Left hindlimb (tissue), 1 donor: ENCODE measurements around the gene EXD3.
"Not testable (repeated sequence)": the region's sequence is repeated elsewhere in the genome, so short reads cannot be mapped to it uniquely, and the experiment has no call there.

Source experiments
- DNase-seq: peaks from one replicate; pipeline ENCODE4 v3.0.0-alpha.2; 2018

The EXD3 gene

DNA sequence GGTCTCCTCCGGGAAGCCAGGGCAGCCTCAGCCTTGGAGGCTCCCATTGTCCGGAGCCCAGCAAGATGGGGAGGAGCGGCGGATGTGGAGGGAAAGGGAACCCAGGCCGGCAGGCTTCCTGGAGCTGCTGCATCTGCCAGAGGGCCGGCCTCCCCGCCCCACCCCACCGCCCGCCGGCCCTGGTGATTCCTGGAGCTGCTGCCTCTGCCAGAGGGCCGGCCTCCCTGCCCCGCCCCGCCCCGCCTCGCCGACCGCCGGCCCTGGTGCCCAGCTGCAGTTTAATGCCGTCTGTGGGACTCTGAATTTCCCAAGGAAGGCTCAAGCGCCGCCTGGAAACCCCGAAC lies 31.6 kb downstream of the EXD3 start:
- DNase-seq: no peak

DNA sequence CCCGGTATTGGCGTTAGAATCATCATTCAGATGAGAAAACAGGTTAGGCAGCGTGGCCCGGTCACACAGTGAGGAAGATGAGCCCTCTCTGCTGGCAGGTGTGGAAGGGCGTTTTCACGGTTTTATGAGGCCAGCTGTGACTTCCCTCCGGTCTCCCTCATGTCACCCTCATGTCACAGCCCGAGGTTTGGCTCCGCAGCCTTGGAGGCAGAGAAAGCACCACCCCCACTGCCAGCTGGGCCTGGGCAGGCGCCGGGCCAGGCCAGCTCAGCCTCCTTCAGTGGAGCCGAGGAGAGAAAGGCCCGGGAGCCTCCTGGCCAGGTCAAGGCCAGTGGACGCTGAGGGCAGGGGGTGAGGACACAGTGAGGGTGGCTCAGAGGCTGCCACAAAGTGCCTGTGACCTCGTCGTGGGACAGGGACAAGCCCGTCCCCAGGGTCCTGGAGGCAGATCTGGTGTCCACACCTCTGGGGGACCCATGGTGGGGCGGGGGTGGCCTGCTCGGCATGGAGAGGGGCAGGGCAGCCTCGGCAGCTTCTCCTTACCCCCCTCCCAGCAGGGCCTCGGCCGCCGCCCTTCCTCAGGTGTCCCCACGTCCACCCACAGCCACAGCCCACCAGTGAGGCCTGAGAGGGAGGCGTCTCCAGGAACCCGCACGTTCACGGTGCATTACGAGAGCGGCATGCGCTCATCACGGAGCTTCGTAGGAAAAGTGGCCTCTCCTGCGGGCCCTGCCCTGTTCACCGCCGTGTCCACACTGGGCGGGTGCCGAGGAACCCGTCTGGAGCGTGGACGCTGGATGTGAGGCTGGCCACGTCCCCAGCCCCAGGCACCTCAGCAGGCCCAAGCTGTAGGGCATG lies 32.2 kb downstream of the EXD3 start:
- DNase-seq: no peak

DNA sequence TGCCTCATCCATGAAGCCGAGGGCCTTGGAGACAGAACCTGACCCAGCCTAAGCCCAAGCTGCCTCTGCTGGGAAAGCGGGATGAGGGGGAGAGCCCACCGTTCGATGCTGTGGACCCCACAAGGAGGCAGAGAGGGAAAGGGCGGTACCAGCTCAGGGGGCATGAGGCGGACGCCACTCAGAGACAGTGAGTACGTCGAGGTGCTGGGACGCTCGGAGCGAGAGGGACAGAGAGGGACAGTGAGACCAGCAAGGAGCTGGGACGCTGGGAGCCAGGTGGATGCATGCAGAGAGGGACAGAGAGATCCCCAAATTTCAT lies 33.6 kb downstream of the EXD3 start:
- no peak for DNase-seq

DNA sequence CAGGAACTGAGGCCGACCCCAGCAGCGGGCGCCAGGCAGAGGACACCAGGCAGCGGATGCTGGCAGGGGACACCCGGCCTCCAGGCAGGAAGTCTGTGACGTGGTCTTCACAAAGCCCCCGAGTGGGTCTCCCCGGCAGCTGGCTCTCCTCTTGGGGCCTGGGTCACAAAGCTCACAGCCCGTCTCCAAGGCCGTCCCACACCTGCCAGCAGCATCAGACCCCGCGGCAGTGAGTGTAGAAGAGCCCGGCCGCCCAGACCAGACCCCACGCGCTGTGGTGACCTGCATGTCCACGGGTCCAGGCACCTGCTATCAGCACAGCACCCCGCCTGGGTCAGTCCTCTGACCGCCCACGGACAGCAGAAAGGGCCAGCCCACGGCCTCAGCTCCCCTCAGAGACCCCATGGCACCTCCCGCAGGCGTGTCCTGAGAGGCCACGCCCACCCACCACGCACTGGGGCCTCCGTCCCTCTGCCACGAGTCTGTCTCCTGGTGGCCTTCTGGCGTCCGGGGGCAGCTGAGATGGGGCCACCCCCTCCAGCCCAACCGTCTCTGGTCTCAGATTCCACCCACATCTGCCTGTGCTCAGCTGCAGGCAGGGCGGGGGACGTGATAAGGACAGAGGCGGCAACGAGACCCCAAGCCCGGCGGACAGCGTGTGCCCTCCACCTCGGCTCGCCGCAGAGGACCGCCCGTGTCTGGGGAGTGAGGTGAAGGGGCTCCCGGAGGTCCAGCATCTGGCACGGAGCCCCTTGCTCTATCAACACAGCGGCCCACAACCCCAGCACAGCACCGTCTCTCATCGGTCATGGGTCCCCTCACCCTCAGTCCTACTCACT lies 34.2 kb downstream of the EXD3 start:
- DNase-seq: no peak

DNA sequence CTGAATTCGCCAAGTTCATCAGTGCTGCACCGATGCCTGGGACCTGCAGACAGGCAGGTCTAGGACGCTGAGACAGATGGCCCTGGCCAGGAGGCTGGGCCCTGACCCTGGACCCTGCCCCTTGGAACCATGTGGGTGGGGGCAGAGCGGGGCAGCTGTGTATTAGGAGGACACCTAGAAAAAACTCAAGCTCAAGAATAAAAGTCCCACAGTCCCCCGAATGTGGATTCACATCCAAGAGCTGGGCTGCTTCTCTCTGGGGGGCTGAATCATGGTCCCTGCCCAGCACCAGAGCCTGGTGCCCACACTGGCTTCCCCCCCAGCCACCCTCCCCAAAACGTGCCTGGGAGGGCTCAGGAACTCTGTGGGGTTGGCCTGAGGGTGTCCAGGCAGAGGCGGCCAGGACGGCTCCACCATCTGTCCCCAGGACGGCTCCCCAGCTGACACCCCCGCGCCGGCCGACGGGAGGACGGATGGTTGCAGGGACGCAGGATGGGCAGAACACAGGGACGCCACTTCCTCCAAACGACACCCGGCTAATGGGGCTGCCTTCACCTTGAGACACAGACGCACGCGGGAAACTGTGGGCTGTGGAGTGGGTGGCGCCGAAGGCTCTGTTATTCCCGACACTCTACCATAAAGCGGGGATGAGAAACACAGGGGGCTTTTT lies 34.9 kb downstream of the EXD3 start:
- DNase-seq: no peak

DNA sequence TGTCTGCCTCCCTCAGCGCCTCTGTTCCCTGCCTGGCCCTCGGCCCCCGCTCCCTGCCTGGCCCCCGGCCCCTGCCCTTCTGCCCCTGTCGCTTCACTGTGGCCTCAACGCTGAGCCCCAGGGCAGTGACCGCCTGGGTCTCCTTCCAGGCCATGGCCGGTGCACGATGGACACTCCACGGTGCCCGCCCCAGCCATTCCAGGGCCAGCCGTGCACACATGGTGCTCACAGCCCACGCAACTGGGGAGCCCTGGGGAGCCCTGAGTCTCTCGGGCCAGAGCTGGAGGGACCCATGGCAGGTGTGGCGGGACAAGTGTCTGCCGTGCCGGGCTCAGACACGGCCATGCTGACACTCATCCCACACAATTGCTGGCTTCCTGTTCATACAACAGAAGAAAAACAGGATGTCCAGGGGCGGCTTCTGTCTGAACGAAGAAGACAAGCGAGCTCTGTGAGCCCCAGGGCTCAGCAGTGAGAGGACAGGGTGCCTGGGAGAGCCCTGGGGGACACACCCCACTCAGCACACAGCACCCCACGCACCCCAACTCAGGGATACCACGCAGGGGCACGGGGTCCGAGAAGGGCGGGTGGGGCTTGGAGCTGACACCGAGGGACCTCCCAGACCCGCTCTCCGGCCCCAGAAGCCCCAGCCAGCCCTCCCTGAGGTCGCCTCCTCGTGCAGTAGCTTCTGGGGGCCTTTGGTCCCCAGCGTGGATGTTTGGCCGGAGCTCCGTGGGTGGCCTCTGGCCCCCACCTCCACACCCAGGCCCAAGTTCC lies 35.7 kb downstream of the EXD3 start:
- no peak for DNase-seq

DNA sequence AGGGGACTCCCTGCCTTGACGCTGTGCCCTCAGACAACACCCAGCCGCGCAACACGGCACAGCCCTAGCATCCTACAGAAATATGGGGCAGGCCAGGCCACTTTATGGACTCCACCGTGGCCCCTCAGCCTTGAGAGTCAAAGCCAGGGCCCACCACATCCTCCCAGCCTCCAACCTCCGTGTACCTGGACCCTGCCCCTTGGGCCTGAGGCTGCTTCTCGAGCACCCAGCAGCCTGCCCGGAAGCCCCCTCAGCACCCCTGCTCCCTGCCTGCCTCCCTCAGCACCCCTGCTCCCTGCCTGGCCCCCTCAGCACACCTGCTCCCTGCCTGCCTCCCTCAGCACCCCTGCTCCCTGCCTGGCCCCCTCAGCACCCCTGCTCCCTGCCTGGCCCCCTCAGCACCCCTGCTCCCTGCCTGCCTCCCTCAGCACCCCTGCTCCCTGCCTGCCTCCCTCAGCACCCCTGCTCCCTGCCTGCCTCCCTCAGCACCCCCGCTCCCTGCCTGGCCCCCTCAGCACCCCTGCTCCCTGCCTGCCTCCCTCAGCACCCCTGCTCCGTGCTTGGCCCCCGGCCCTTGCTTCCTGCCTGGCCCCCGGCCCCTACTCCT lies 36.4 kb downstream of the EXD3 start:
- not testable (repeated sequence) for DNase-seq

DNA sequence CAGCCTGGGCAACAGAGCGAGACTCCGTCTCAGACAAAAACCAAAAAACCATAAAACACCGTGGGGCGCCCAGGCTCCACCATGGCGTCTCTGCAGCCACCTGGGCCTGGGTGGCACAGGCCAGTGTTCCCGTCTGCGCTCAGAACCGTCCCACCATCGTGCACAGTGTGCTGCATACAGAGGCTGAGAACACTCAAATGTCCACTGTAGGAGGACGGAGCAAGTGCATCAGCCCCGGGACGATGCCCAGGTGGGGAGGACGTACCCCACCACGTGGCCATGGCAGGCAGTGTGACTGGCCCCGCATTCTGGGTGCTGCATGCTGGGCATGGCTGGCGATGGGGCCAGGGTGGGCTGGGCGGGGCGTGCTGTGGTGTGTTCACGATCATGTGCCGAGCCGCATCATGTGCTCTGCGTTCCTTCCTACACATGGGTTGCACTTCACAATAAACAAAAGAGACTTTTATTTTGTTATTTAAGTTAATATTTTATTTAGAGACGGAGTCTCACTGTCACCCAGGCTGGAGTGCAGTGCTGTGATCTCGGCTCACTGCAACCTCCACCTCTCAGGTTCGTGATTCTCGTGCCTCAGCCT lies 37.8 kb downstream of the EXD3 start:
- peak; percentile 20 for DNase-seq

DNA sequence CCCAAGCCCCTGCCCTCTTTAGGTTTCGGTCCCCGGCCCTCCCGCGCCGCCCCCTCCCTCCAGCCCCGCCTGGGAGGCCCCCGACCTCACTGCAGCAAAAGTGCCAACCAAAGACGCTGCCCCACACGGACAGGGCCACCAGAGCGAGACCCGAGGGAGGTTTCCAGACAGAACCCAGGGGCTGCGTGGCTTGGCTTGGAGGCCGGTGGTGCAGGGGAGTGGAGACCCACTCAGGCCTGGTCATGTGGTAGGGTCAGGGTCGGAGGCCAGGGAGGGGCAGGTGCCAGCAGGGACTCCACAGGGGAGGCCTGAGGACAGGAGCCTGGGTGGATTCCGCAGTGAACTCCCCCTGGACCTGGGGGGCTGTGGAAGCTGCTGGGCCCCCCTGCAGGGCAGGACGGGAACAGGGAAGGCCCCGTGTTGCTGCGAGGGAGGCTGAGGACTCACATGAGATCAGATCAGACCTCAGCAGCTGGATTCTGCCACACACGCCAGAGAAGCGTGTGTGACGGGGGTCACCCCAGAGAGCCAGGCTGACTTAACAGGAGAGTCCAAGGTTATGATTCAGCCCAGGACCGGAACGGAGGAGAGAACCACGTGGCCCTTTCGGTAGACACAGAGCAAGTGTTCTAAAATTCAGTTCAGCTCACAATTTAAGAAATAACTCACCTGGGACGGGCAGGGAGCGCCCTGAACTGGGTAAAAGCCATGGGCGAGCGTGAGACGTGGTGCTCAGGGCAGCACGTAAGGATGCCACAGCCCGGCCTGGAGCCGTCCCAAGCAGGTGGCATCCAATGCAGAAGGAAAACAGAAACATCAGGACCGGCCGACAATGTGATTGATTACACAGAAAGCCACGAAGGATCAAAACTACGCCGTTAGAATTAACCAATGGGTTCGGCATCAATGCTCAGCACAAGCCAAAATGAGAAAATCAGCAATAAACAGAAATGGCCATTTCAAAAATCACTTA lies 38.9 kb downstream of the EXD3 start:
- peak; percentile 25 for DNase-seq

DNA sequence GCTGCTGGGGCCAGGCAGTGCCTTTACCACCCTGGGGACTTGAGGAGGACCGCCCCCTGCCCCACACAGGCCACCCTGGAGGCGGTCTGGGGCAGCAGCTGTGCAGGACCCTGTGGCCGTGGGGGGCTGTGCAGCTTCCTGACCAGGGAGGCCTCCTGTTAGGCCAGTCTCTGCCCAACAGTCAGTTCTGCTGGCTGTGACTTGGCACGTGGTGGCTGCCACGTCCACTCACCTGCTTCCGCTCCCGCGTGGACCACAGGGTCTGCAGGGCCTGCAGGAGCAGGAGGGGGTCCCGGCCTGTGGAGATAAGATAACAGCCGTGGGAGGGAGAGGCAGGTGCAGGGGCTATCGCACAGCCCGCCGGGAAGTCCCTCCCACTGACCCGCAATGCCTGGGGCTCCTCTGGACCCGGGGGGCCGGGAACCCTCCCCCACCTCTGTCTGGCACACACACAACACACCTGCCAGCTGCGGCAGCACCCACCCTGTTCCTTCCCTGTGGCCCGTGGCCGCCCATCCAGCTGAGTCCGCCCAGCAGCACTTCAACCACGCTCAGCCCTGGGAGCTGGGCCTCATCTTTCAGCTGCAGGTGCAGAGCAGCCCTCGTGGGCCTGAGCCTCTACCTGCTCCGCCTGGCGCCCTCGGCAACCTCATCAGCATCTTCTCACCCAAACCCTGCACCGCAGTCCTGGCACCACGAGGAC lies 39.7 kb downstream of the EXD3 start:
- DNase-seq: peak; percentile 29

DNA sequence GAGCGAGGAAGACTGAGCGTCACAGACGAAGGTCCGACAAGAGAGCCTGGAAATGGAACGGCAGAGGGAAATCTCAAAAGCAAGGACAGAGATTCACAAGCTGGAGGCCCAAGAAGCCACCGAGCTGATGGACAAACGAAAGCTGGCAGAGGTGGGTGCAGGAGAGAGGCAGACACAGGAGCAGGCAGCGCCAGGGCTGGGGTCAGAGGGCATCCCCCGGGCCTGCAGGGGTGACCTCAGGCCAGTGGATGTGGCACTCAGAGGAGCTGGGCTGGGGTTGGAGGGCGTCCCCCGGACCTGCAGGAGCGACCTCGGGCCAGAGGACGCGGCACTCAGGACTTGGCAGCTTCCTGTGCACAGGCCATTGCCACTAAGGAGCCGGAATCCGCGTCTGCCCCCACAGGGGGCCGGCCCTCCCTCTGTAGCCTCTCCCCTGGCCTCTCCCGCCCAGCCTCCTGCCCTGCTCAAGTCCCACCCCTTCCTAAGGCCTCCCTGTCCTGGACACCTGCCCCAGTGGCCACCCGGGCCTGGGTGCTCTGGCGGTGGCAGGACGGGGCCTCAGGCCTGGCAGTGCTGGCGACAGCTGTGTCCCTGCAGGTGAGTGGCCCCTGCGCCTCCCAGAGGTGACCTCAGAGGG lies 40.4 kb downstream of the EXD3 start:
- peak; percentile 5 for DNase-seq

DNA sequence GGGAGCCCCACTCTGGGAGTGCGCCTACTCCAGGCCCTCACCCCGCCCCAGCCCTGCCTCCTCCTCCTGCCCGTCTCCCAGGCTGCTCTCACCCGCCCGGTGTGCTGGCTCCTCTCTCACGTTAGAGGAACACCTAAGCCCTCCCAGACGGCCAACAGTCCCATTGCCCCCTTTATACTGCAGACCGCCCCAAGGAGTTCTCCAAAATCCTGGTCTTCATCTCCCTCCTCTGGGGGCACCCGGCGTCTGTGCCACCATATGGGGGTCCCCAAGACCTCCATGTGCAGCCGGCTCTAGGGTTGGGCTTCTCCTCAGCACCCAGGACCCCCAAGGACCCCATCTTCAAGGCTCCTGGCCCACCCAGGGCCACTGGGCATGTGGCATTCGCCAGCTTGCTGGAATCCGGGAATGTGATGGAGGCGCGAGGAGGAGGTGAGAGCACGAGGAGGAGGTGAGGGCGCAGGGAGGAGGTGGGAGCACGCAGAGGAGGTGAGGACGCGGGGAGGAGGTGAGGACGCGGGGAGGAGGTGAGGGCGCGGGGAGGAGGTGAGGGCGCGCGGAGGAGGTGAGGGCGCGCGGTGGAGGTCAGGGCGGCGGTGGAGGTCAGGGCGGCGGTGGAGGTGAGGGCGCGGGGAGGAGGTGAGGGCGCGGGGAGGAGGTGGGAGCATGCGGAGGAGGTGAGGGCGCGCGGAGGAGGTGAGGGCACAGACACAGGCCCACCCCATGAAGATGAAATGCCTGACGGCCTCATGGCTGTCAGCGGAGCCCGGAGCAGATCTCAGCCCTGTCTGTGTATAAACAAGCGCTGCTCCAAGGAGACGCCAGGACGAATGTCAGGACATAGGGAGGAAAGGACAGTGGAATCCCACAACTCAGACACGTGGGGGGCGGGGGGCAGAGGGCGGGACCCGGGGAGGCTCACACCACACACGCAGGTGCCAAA lies 41.2 kb downstream of the EXD3 start:
- peak; percentile 13 for DNase-seq

DNA sequence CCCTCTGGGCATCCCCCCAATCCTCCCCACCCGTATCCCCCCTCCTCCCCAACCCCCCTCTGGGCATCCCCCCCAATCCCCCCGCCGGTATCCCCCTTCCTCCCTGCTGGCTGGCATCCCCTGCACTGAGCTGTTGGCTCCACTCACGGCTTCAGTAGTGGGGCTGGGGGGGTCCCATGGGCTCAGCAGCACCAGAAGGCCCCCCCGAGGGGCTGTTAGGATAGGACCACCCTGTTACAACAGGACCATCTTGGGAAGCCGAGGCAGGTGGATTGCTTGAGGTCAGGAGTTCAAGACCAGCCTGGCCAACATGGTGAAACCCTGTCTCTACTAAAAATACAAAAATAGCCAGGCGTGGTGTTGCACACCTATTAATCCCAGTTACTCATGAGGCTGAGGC lies 42.4 kb downstream of the EXD3 start:
- peak; percentile 19 for DNase-seq

DNA sequence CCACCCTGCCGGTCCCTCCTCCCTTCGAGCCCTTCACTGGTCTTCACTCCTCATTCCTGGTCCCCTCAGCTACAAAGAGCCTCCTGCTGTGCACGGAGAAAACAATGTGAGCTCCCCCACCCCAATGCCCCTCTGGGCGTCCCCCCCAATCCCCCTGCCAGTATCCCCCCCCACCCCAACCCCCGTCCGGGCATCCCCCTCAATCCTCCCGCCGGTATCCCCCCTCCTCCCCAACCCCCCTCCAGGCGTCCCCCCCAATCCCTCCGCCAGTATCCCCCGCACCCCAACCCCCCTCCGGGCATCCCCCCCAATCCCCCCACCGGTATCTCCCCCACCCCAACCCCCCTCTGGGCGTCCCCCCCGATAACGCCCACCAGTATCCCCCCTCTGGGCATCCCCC lies 42.8 kb downstream of the EXD3 start:
- DNase-seq: peak; percentile 8

DNA sequence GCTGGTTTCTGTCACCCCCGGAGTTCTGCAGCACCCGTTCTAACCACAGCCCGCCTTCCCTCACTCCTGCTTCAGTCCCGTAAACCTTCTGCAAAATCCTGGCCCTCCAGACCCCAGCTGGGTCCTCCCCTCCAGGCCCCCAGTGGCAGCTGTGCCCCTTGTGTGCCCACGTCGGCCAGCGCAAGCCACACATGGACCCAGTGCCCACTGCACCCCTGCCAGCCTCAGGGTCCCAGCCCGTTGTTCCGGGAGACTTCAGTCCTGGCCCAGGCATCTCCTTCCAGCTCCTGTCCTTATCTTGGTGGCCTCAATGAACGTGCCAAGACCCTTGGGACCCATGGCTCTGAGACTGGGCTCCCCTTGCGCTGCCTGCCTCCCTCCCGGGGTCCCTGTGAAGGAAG lies 43.2 kb downstream of the EXD3 start:
- peak; percentile 8 for DNase-seq

DNA sequence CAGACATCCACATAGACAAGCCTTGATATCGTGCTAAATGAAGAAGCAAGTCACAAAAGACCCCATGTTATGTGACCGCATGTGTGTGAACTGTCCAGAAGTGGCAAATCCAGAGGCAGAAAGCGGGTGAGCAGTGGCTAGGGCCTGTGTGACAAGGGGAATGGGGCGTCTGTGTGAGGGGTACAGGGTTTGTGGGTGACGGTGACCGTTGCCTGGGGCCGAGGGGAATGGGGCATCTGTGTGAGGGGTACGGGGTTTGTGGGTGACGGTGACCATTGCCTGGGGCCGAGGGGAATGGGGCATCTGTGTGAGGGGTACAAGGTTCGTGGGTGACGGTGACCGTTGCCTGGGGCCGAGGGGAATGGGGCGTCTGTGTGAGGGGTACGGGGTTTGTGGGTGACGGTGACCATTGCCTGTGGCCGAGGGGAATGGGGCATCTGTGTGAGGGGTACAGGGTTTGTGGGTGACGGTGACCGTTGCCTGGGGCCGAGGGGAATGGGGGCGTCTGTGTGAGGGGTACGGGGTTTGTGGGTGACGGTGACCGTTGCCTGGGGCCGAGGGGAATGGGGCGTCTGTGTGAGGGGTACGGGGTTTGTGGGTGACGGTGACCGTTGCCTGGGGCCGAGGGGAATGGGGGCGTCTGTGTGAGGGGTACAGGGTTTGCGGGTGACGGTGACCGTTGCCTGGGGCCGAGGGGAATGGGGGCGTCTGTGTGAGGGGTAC lies 44.1 kb downstream of the EXD3 start:
- DNase-seq: peak; percentile 2

DNA sequence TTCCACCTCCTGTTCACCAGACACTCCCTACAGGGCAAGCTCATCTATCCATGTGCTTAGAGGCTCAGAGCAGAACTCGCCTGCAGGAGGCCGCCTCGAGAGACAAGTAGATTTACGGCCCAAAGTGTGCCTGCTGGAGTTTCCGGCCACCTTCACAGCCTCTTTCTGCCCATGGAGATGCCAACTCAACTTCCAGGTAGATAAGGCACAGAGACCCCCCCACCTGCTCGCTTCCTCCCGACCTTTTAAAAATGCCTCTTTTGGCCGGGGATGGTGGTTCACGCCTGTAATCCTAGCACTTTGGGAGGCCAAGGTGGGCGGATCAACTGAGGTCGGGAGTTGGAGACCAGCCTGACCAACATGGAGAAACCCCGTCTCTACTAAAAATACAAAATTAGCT lies 46.6 kb downstream of the EXD3 start:
- DNase-seq: no peak
